Stimulated activated CD4-positive, alpha-beta T cell treated with anti-CD3 and anti-CD28 coated beads, TNF-alpha, amount 100 ng/mL, for 48 hours (primary cell): ENCODE measurements around the gene PARVB.

Experiments used
- DNase-seq, 3 donors: peaks; one replicate each; pipeline ENCODE4 v3.0.0-alpha.2; 2020; ENCODE audit warnings: low read depth in 3 of 3

The PARVB gene, protein sequence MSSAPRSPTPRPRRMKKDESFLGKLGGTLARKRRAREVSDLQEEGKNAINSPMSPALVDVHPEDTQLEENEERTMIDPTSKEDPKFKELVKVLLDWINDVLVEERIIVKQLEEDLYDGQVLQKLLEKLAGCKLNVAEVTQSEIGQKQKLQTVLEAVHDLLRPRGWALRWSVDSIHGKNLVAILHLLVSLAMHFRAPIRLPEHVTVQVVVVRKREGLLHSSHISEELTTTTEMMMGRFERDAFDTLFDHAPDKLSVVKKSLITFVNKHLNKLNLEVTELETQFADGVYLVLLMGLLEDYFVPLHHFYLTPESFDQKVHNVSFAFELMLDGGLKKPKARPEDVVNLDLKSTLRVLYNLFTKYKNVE

GRCh38 chr22:44024288-44024921 lies at the start of gene PARVB:
Gene PARVB, plus strand, starts transcription at chr22:44024302. Its CDS starts 38 bp downstream, at chr22:44024340.
- peak in 2 of 3 donors; percentile 3 to 15 for DNase-seq

DNA sequence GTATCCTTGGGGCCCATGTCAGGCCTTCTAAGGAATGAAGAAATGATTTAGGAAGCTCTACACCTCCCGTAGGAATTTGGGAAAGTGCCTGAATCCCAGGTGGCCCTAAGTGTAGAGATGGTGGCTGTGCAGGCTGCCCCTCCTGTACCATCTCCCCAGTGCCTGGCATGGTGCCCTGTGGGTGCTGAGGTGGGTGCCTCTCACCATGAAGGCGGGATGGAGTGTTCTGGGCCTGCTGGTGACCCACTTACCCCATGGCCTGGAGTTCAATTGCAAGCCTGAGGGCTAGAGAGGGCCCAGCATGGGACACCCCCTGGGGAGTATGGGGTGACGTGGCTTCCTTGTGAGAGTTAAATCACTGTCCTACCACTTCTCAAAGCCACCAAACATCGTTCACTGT lies 49.1 kb upstream of the PARVB start:
- DNase-seq, result no peak

GRCh38 chr22:43976861-43977795 lies 47.0 kb upstream of the PARVB start:
- no peak for DNase-seq

- DNase-seq, result no peak
These were observed 45.5 kb upstream of the PARVB start for GRCh38 chr22:43978558-43978957.

GRCh38 chr22:43980579-43980978 lies 43.5 kb upstream of the PARVB start:
- DNase-seq, result no peak

DNA sequence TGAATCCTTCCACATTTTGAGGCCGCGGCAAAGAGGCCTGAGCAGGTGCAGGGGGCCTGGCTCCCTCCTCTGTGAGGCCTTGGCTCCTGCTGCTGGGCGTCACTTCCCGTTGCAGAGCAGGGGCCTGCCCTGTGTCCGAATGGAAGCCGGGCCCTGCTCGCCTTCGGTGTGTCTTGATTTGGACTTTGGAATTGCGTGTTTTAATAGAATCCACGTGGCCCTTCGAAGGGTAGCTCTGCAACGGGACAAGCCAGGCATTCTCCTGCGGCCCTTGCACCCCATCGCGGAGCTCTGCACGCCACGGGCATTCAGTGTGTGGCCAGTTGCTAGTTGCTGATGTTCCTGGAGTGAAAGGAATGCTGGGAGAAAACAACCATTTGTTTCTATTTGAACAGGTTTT lies 43.1 kb upstream of the PARVB start:
- no peak for DNase-seq

GRCh38 chr22:43983808-43984207 lies 40.3 kb upstream of the PARVB start:
- DNase-seq, result no peak

- no peak for DNase-seq
These were observed 38.6 kb upstream of the PARVB start for GRCh38 chr22:43985532-43985931.

DNA sequence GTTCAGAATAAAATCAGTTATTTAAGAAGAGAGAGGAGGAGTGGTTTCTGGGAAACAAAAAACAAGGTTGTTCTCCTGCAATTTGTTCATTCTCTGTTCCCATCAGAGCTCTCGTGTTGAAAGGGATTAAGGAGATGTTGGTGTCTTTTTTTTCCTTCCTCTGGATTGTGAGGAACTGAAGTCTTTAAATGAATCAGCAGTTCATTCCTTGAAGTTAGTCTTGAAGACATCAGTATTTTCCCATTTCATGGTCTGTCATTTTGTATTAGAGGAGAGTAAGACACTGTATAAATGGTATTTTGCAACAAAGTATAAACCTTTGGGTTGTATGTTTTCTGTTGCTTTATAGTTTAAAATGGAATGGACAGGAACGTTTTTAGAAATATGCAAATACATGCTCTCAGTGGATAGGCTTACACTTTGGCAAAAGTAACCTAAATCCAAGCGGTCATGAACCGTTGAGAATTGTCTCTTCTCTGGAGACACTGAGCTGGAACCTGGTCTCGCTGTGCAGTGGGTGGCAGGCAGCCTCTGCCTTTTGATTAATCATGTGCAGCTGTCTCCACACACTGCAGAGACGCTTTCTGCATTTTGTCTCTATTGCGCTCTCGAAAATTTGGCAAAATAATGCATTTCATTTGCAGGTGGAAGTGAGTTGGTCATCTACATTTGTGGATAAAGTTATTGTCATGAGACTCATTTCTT lies 35.8 kb upstream of the PARVB start:
- no peak for DNase-seq

DNA sequence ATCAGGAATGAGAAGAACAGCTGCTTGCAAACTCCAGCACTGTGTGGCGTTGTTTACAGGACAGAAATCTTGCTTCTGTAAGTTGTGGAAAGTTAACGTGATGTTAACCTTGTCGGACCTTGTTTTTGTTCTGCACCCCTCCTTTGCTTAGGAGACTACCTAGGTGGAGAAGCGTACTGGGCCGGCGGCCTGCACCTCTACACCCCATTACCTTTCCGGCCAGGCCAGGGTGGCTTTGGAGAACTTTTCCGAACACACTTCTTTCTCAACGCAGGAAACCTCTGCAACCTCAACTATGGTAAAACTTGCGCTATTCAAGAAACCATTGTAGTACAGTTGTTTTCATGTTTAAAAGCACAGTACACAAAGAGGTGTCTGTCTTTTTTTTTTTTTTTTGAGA lies 35.1 kb upstream of the PARVB start:
- DNase-seq, result no peak

- no peak for DNase-seq
These were observed 34.1 kb upstream of the PARVB start for GRCh38 chr22:43990044-43990443.

DNA sequence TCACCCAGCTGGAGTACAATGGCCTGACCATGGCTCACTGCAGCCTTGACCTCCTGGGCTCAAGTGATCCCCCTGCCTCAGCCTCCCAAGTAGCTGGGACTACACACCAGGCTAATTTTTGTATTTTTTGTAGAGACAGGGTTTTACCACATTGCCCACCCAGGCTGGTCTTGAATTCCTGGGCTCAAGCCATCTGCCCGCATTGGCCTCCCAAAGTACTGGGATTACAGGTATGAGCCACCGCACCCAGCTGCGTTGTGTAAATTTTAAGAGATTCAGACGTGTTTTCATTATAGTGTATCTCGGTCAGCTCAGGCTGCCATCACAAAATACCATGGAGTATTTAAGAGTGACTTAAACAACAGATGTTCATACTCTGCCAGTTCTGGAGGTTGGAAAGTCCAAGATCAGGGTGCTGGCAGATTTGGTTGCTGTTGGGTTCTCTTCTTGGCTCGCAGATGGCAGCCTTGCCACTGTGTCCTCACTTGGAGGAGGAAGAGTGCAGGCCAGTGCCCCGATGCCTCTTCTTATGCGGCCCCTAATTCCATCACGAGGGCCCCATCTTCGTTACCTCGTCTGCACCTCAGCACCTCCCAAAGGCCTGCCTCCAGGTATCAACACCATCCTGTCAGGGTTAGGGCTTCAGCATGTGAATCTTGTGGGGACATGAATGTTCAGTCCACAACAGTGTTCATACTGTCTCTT lies 32.6 kb upstream of the PARVB start:
- DNase-seq, result no peak

DNA sequence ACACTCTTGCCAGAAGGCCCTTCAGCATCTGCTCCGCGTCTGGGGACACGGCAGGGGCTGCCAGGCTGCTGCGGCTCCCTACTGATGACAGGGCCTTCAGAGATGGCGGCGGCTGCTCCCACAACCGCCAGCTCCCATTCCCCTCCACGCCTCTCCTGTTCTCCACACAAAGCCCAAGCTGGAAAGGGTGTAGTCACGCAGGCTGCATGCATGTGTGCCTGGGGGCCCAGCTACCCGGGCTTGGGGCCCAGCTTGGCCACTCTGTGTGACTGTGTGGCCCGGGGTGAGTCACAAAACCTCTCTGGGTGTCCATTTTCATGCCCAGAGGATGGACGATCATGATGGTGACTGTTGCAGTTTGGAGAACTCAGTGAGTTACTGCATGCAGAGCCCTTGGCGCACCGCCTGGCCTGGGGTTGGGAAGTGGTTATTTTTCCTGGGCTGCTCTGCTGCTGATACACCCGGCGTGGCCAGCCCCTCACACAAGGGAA lies 31.7 kb upstream of the PARVB start:
- DNase-seq, result no peak

- peak; percentile 18 to 41 (median 24) for DNase-seq
These were observed 30.9 kb upstream of the PARVB start for GRCh38 chr22:43993072-43993760.

- DNase-seq, result no peak
These were observed 30.1 kb upstream of the PARVB start for GRCh38 chr22:43994006-43994405.

GRCh38 chr22:43994416-43994815 lies 29.7 kb upstream of the PARVB start:
- no peak for DNase-seq

GRCh38 chr22:43995057-43995685 lies 28.9 kb upstream of the PARVB start:
- DNase-seq, result no peak

- no peak for DNase-seq
These were observed 28.3 kb upstream of the PARVB start for GRCh38 chr22:43995798-43996169.

- DNase-seq, result peak; percentile 36 to 56 (median 48)
These were observed 27.7 kb upstream of the PARVB start for GRCh38 chr22:43996170-43996980.
